GM21786 (cell line): ENCODE measurements around the gene ACVR1.
"Not testable (repeated sequence)": the region's sequence is repeated elsewhere in the genome, so short reads cannot be mapped to it uniquely, and the experiment has no call there.

Source experiments
- ATAC-seq: cut with Tn5 transposase; IDR thresholded peaks from one replicate; pipeline ENCODE4 v1.9.1; 2021; ENCODE audit not compliant: unreplicated experiment

Gene ACVR1

DNA sequence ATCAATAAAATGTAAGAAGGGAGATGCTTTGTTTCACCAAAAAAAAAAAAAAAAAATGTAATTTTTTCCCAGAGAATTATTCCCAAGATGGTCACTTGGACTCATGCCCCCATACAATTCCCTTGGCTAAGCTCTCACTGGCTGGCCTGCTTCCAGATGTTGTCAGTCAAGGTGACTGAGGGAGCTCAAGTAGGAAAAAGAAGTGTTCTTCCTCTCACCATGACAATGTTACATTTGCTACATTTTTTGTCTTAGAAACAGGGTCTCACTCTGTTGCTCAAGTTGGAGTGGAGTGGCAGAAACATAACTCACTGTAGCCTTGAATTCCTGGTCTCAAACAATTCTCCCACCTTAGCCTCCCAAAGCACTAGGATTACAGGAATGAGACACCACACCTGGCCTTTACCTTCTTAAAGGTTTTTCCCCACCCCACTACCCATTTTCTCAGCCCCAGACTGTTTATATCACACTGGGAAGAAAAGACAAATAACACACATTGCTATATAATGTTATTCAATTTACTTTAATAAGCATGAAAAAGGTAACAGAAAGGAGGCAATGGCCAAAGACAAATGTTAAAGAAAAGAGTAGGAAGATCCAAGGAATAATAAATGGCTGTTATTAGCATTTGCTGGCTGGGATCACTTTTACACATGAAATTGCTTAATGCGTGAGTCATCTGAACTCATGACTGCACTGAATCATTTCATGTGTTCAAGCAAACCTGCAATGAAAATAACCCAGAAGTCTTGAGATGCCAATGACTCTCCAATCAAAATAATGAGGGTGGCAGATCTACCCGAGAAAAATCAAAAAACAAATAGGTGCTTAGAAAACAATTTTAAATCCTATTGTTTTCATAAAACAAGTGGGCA, 45.2 kb downstream of the ACVR1 start:
- ATAC-seq: no peak

DNA sequence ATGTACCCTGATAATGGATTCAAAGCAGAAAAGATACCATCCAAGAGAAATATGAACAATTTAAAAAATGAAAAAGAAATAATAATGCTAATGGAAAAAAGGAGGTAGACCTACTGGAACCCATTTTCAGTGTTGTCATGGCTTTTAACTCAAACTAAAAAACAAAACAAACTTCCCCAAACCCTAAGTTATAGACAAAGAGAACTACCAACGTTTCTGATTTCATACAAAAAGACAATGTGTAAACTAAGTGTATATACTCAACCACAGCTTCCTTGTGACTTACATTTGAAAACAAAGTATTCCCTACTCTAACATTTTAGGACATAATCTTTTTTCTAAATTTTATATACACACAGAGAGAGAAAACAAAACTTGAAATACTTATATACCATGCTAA, 45.9 kb downstream of the ACVR1 start:
- ATAC-seq: no peak

DNA sequence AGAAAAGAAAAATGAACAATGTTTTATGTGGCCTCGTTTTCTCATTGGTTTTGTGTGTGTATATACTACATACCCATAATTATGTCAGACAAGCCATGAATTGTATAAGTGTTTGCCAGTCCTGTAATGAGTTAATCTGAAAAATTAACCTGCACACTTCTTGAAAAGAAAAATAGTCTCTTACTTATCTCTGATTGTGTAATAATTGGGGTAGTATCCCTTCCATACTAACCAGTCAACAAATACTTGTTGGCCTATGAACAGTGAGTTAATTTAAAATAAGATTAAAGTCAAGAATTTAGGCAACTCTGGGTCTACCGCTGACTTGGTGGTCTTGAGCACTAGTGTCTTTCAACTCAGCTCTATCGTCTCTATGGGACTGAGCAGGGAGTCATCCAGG, 48.8 kb downstream of the ACVR1 start:
- no peak for ATAC-seq

DNA sequence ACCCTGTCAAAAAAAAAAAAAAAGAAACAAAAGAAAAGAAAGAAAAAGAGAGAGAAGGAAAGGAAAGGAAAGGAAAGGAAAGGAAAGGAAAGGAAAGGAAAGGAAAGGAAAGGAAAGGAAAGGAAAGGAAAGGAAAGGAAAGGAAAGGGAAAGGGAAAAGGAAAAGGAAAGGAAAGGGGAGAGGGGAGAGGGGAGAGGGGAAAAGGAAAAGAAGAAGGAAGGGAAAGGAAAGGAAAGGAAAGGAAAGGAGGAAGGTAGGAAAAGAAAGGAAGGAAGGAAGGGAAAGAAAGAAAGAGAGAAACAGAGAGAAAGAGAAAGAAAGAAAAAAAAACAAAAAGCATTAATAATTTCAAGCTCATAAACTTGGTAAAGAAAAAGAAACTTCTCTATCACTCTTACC, 49.5 kb downstream of the ACVR1 start:
- not testable (repeated sequence) for ATAC-seq

DNA sequence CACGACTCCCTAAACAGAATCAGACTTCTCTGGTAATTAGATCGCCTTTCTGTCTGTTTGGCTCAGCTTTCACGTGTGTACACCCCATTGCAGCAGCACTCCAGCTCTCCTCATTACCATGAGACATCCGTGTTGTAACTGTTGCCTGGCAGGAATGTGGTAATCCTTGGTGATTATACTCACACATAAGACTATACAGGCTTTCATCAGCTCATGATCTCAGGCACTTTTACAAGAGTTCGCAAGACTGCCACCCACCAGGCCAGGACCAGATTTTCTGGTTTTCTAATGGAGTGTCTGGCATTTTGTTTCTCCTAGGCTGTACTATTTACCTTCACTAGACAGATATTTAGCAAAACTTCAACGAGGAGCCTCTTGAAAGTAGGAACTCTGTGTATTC, 50.2 kb downstream of the ACVR1 start:
- no peak for ATAC-seq

DNA sequence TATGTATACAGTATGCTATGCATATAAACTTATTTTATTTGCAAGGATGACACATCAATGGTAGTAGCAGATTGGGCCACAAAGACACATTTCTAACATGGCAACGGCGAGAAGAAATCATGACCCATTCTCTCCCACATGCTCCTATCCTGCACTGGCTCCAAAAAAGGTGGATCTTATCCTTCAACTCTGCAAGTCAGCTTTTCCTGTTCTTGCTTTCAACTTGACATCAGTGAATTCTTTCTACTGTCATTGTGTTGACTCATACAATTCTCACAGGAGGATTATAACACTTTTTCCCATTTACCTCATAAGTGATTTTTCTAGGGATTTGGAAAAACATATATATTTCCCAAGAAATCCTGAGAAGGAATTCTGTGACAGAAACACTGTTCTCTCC, 53.1 kb downstream of the ACVR1 start:
- ATAC-seq: no peak

DNA sequence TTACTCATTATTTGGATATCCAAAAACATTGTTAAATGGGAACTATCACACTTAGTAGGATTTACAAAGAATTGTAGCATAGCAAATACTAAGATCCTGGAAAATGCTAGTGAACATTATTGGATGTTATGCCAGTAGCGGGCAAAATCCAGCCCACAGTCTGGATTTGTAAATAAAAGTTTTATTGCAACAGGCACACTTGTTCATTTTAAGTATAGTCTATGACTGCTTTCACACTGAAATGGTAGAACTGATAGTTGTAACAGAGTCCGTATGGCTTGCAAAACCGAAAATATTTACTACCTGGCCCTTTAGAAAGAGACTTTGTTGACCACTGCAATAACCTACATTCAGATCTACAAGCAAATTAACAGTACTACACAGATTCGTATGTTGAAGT, 53.6 kb downstream of the ACVR1 start:
- ATAC-seq: no peak

DNA sequence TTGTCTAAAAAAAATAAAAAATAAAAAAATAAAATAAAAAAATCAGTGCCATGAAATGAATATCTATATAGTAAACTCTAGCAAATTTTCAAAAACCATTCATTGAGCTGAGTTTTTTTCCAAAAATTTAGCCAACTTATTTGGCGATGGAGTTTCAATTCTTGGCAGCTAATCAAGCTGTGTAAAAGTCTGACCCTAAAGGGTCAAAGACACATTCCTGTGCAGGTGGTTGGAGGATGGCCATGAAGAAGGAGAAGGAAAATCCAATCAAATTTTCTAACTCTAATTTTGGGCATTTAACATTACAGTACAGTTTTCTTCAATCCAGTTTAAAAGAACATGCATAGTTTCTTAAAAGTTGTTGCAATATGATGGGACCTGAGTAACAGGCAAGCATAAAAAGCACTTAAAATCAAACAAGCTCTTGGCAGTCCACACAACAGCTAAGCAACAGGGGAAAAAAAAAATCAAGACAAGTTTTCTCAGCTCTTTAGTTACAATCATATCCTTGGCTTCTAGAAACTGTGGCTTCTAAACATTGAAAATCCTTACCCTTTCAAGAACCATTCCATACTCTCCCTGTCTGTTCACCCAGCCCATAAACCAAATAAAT, 54.5 kb downstream of the ACVR1 start:
- ATAC-seq: no peak

DNA sequence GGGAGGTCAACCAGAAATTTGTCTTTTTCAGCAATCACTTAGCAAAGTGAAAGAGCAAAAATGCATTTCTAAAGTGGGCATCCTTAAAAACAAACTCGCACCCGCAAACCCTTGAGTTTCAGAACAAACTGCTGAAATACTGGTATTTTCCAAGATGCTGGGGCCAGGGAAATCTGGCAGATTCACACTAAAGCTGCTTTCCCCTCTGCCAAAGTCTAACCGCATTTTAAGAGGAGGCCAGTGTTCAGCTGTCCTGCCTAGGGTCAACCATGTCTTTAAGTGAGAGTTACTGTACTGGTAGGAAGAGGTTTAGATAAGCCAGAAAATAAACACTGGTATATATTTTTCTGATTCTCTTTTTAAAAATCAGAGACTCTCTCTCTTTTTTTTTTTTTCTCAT, 55.9 kb downstream of the ACVR1 start:
- no peak for ATAC-seq

DNA sequence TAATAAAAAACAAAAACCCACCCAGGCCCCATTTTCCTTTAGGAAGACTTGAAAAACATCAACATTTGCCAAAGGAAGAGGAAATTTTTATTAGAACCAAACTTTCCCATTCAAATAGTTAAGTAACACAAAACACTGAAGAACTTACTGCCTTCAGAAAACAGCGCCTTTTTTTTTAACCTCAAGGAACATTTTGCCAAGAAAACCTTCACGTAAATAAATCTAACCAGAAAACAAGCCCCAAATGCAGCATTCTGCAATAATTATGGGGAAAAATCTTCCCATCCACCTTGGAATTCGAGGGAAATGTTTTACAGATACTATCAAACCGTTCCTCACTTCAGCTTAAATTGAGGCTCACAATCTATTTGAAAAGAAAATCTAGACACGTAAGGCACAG, 56.4 kb downstream of the ACVR1 start:
- no peak for ATAC-seq

DNA sequence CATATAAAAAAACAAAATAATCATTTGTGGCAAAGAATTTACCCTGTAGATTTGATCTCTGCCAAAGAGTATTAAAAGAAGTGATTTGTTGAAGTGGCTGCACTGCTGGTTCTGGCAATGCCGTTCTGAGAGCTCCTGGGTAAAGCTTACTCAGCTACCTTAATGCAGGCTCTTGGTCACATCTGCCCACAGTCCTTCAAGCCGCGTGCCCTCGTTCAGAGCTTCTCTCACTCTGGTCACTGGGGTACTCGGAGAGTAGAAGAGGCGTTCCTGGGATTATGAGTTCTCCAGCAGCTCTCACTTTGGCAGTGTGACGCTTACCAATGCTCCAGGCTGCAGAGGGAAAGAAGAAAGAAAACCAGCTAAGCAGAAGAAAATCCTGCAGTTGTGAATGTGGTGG, 57.9 kb downstream of the ACVR1 start:
- no peak for ATAC-seq

DNA sequence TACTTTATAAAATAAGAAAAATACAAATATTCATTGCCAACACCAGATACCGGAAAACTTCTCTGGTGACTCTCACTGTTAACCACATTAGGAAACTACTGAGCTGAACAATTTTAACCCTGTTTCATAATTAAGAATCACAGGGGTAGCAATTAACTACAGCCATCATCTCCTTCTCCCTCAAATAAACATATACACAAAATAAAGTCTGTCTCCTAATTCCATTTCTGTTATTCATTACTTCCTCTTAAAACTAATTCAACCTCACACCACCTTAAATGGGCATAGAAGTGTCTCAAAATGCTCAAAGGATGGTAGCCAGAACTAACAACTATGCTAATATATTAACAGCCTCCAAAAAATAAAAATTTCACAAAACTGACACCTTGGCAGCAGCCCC, 60.7 kb downstream of the ACVR1 start:
- no peak for ATAC-seq

DNA sequence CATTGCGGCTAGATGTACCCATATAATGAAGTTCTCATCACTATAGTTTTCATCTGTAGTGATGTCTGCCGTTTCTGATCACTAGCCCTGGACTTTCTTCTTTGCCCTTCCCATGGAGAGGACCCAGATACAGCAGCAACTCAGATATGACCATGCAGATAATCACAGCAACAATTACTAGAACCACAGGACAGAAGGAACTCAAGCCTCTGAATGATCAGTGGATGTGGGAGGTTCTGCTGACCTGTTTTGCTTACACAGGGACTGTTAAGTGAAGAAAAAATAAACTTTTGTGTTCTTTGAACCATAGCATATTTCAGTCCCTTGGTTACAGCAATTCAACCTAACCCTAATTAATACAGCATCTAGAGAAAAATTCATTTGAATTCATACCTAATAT, 62.7 kb downstream of the ACVR1 start:
- no peak for ATAC-seq

DNA sequence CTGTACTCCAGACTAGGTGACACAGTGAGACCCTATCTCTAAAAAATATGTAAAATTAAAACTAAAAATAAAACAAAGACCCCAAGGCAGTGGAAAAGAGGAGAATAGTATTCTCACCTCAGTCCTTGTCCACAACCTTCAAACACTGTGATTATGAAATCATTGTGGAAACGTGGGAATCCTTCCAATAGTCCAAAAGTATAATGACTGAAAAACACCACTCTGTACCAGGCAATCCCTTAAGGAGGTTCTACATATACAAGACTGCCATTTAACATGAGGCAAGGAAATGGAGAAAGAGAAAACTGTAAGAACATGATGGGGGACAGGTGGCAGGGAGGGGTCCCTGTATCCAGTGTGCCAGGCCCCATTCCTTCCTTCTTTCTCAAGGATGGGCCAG, 66.1 kb downstream of the ACVR1 start:
- no peak for ATAC-seq

DNA sequence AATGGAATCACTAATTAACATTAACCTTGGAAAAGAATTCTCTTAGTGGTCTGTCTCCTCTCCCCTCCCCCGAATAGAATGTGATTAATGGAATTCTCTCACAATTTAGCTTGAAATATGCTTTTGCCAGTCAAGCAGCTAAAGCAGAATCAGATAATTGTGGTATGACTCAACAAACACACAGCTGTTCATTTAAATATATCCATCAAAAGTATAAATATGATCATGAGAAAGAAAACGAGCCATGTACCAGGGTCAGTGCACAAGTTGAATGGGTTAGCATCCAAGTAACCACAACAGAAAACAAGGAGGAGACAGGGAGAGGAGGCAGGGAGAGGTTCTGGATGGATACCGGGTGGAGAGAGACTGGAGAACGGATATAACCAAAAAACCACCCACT, 66.9 kb downstream of the ACVR1 start:
- no peak for ATAC-seq

DNA sequence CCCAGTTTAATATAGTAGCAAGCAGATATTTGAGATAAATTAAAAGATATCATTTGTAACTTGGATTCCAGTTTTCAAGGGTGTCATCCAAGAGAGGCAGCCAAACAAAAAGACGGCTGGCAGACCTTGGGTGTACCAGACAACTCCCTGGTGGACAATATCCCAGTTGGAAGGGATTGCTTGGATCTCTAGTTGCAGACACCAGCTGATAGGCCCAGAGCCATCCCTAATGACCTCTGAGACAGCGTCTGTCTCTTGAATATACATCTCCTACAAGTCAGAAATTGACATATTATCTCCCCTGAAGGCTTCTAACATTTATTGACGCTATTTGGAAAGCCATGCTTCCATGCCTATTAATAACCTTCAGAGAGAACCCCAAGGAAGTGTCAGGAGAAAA, 67.7 kb downstream of the ACVR1 start:
- no peak for ATAC-seq

DNA sequence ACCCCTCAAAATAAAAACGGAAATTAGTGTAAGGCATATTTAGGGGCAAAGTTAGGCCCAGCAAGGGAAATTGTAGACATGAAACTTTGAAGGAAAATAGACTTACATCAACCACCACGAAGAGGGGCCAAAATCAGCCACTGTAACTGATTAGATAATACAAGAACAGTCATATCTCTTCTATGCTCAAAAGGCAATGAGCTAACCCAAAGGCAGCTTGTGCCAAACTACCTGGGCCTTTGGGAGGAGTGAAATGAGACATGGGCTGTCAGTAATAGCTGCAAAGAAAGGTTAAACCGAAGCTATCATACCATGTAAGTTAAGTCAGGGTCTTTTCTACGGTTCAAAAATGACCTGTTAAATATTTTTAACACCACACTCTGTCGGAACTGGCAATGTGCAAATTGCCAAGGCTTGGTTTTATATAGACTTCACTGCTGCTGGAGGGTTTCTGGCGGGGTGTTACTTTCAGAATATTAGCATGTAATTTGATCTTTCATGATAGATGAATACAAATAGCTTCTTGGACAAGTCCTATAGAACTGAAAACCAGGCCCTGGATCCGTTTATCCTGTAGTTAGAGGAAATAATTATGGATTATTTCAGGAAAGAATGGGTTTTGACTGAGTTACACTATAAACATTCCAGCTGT, 69.6 kb downstream of the ACVR1 start:
- no peak for ATAC-seq

DNA sequence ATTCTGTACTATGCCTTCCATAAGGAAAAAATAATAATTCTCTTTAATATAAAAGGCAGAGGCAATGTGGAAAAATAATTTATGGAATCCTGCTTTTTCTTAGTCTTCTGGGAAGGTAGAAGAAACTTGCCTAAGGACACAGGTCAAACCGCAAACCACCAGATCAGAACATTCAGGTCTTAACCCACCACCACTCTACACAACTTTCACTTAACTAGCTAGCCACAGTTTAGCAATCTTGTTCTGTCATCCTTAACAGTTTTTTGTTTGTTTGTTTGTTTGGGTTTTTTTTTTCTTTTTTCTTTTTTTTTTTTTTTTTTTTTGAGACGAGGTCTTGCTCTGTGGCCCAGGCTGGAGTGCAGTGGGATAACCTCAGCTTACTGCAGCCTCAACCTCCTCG, 70.6 kb downstream of the ACVR1 start:
- no peak for ATAC-seq

DNA sequence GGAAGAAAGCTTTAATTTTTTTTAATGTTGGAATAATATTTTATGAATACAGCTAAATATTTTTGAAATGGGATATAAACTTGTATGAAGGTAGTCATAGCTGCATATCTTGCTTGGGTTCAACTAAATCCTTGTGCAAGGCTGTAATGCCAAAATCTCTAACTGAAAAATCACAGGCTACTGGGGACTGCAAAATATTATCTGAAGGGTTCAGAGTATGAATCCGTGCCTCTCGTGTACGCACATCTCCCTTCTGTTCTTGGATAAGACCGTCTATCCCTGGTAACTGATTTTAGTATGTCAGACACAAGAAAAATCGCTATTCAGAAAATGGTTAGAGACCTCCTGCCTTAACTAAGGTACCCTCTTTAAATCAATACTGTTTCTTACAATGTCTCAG, 71.8 kb downstream of the ACVR1 start:
- ATAC-seq: no peak

DNA sequence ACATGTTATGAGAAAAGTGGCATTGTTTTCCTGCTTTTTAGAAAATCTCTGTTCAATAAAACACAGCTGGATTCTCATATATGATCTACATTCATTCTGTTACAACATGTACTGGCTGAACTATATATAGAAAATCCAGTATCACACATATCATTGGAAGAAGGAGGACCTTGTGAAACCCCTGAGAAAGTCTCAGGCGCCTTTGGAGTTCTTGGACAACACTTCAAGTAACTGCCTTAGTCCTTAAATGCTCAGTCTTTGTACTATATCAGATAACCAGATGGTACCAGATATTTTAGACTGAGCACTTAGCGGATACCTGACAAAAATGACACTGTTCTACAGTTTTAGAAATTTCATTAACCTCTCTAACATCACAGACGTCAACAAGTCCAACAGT, 72.2 kb downstream of the ACVR1 start:
- ATAC-seq: no peak

DNA sequence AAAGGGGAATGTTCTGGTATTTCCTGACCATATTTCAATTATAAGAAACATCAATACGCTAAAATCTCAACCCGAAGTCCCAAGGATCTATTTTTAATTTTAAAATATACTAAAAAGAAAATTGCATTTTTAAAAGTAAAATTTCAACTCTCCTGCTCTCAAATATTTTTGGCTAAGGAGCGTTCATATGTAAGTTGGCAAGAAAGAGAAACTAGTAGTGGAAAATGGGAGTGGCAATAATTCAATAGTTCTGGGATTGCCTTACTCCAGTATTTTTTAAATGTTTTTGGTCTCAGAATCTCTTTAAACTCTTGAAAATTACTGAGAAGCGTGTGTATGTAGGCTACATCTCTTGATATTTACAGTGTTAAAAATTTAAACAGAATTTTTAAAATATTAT, 72.7 kb downstream of the ACVR1 start:
- no peak for ATAC-seq

DNA sequence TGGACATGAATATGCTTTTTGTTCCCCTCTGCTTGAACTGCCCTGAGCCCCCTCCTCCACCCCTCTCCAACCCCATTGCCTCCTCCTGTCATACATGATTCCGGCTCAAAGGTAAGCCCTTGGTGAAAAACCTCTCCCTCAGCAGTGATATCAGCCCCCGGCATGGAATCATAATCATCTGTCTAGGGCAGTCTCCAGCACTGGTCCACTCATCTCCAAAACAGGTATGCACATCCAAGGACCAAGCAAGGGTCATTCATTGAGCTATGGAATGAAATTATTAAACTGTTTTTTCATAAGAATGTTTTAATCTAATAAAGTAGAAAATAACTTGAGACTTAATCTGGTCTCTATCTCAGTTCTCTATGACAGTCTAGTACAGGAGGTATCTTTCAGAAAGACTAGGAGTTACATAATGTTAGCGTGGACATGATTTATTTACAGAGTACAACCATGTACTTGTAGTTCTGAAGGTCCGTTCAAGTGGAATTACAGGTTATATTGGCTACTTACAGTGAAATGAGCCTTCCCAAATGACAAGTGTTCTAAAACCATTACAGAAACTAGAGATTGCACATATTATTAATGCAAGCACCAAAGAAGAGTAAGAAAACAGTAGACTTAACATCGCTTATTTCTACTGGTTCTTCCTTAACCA, 75.2 kb downstream of the ACVR1 start:
- no peak for ATAC-seq
